ENCODE results near the gene FAM13C. TPM values are rescaled to one million over a fixed set of nuclear protein-coding genes. Genes with fewer than 3 reads are reported as not detected.

The FAM13C gene
- total RNA-seq, 1 donor from 2014 or later, result 10.7 TPM

- intact Hi-C loops (cut with DNase I), result no loop called here
- Histone ChIP-seq H3K36me3 (no peaks in the 10 kb centered on the region), H3K27me3 (no peaks in the 10 kb centered on the region), H3K4me1 (no peaks in the 10 kb centered on the region), H3K27ac (no peak overlapping the region), H3K9me3 (no peaks in the 10 kb centered on the region), H3K4me3 (no peak overlapping the region)
- no peak for TF ChIP-seq CTCF (IDR thresholded peaks at IDR 0.05)
- no peak for DNase-seq (ENCODE audit: low spot score in 2 of 2)
Measured at GRCh38 chr10:59212301-59212798, 150.0 kb downstream of the FAM13C start.

- no peaks in the 10 kb centered on the region for H3K4me1 ChIP-seq
- H3K36me3 ChIP-seq, result no peaks in the 10 kb centered on the region
- intact Hi-C loops (cut with DNase I), result no loop called here
- no peaks in the 10 kb centered on the region for H3K9me3 ChIP-seq
- no peak for DNase-seq (ENCODE audit: low spot score in 2 of 2)
- H3K27ac ChIP-seq, result no peak overlapping the region
- H3K27me3 ChIP-seq, result no peaks in the 10 kb centered on the region
- H3K4me3 ChIP-seq, result no peak overlapping the region
- TF ChIP-seq CTCF (IDR thresholded peaks at IDR 0.05), result no peak
Measured at GRCh38 chr10:59206204-59206720, 156.1 kb downstream of the FAM13C start.

Other genes with a start within 250 kb of the FAM13C start
- gene PHYHIPL, start 185.9 kb downstream of the FAM13C start, total RNA-seq, result not detected

Measured in ascending aorta (tissue), 2 donors.